Measurements from ENCODE around the gene KIF11.

The KIF11 gene

DNA sequence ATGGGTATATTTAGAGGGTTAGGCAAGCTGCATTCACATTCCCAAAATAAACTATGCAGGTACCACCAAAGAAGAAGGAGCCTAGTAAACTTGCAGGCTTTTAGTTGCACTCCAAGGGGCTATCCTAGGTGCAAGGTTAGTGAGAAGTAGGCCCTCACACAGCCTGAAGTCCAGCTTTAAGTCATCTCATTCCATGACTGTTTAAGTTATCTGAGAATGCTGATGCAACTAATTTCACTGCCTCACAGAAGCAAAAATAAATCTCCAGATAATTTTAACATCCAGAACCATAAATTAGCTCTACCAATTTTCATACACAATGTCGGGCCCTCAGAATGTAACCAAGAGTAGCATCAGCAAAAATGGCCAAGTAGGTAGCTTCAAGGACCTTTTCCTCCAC, 62.5 kb downstream of the KIF11 start:
- TF ChIP-seq, protein P1, sequence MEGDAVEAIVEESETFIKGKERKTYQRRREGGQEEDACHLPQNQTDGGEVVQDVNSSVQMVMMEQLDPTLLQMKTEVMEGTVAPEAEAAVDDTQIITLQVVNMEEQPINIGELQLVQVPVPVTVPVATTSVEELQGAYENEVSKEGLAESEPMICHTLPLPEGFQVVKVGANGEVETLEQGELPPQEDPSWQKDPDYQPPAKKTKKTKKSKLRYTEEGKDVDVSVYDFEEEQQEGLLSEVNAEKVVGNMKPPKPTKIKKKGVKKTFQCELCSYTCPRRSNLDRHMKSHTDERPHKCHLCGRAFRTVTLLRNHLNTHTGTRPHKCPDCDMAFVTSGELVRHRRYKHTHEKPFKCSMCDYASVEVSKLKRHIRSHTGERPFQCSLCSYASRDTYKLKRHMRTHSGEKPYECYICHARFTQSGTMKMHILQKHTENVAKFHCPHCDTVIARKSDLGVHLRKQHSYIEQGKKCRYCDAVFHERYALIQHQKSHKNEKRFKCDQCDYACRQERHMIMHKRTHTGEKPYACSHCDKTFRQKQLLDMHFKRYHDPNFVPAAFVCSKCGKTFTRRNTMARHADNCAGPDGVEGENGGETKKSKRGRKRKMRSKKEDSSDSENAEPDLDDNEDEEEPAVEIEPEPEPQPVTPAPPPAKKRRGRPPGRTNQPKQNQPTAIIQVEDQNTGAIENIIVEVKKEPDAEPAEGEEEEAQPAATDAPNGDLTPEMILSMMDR (IDR thresholded peaks at IDR 0.05) = no peak
- no peak for DNase-seq (ENCODE audit: low spot score)
- Histone ChIP-seq H3K4me3 (no peak overlapping the region), H3K27ac (no peak overlapping the region)

DNA sequence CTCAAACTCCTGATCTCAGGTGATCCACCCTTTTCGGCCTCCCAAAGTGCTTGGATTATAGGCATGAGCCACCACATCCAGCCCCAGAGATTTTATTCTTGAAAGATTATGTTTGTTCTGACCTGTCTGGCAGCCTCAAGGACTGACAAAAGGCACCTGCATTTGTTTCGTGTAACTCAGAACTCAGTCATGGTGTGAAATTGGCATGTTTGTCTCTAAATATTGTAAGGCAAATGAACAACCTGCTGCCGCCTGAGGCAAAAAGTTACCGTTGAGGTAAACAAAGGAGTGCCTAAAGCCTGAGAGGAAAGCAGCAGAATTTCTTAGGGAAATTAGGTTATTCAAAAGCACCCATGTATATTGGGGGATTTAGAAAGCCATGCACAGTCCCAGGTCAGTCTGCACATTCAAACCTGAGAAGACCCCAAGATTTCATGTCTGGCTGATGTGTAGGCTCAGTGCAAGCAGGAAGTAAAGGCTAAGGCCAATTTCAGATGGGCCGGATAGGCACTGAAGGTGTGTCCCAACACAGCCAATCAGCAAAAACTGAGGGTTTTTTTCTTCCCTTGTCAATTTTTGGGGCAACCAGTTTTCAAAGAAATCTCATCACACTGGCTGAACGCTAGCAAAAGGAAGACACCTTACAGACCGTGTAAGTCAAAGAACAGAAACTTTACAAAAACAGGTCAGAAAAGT, 63.5 kb downstream of the KIF11 start:
- Histone ChIP-seq H3K4me3 (no peak overlapping the region), H3K27ac (no peak overlapping the region)
- TF ChIP-seq, protein P1 (IDR thresholded peaks at IDR 0.05) = no peak
- DNase-seq (ENCODE audit: low spot score) = no peak

DNA sequence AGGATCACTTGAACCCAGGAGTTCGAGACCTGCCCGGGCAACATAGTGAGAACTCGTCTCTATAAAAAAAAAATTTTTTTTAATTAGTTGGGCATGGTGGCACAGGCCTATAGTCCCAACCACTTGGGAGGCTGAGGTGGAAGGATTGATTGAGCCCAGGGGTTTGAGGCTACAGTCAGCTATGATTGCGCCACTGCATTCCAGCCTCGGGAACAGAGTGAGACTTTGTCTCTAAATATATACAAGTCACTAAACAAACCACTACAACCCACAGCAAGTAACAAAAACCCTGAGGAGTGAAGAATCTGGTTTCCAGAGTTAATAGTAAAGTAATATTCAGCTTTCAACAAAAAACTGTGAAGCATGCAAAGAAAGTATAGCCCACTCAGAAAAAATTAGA, 64.1 kb downstream of the KIF11 start:
- no peak overlapping the region for H3K4me3 ChIP-seq
- no peak for DNase-seq (ENCODE audit: low spot score)
- H3K27ac ChIP-seq = no peak overlapping the region
- TF ChIP-seq, protein P1 (IDR thresholded peaks at IDR 0.05) = no peak

DNA sequence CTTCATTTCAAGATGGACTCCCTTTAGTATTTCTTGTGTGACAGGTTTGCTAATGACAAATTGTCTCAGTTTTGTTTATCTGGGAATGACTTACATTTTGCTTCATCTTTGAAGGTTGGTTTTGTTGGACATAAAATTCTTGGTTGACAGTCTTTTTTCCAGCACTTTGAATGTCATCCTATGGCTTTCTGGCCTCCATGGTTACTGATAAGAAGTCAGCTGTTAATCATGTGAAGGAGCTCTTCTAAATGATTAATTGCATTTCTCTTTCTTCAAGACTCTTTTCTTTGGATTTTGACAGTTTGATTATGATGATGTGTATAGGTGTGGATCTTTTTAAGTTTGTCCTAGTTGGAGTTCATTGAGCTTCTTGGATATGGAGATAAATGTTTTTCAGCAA, 69.9 kb downstream of the KIF11 start:
- no peak overlapping the region for H3K4me3 ChIP-seq
- TF ChIP-seq, protein P1 (IDR thresholded peaks at IDR 0.05) = no peak
- H3K27ac ChIP-seq = no peak overlapping the region
- no peak for DNase-seq (ENCODE audit: low spot score)

DNA sequence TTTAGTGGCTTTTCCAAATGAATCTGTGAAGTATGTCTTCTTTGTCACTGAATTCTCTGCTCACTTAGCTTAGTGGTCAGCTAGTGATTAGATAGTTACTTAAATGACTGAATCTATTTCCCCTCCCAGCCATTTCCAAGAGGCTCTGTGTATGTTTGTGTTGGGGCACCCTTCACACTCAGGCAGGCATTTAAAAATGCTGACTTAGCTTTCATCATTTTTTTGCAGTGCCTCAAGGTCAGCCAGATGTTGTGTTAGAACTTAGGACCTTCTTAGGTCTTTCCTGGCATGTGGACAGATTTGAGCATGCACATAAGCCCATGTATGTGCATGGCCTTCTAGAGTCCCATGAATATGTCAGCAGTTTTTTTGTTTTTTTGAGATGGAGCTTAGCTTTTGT, 71.4 kb downstream of the KIF11 start:
- H3K27ac ChIP-seq = no peak overlapping the region
- TF ChIP-seq, protein P1 (IDR thresholded peaks at IDR 0.05) = no peak
- no peak for DNase-seq (ENCODE audit: low spot score)
- no peak overlapping the region for H3K4me3 ChIP-seq

DNA sequence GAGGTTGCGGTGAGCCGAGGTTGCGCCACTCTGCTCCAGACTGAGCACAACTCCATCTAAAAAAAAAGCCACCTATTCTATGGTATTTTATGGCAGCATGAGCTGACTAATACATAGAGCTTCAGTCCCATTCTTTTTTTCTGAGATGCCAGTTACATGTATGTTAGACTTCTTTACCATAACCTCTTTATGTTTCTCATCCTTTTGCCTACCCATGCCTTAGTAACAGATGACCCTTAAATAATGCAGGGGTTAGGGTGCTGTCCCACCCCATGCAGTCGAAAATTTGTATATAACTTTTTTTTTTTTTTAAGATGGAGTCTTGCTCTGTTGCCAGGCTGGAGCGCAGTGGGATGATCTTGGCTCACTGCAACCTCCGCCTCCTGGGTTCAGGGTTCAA, 74.1 kb downstream of the KIF11 start:
- no peak overlapping the region for H3K4me3 ChIP-seq
- no peak overlapping the region for H3K27ac ChIP-seq
- DNase-seq (ENCODE audit: low spot score) = no peak
- TF ChIP-seq, protein P1 (IDR thresholded peaks at IDR 0.05) = no peak

DNA sequence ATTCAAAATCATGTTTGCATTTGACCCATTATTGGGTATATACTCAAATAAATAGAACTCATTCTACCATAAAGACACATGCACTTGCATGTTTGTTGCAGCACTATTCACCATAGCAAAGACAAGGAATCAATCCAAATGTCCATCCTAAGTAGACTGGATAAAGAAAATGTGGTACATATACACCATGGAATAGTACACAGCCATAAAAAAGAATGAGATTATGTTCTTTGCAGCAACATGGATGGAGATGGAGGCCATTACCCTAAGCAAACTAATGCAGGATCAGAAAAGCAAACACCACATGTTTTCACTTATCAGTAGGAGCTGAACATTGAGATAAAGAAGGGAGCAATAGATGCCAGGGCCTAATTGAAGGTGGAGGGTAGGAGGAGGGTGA, 84.8 kb downstream of the KIF11 start:
- TF ChIP-seq, protein P1 (IDR thresholded peaks at IDR 0.05) = no peak
- DNase-seq (ENCODE audit: low spot score) = no peak
- no peak overlapping the region for H3K4me3 ChIP-seq
- no peak overlapping the region for H3K27ac ChIP-seq
